ENCODE results near the gene PCLO.

GRCh38 chr7:82723411-82723810 is 439.3 kb downstream of the PCLO start:
- TF ChIP-seq GATA2 (IDR thresholded peaks at IDR 0.05; ENCODE audit: low read depth, low read length) = no peak
- no peak for TF ChIP-seq GATA3 (IDR thresholded peaks at IDR 0.05; ENCODE audit: low read depth, low read length)

All from SH-SY5Y (cell line).